Calu3 (cell line): ENCODE results near the gene KCNF1. TPM values are rescaled to one million over a fixed set of nuclear protein-coding genes. Genes with fewer than 3 reads are reported as not detected.

Experiments
- BruUV-seq: library from RNA; stranded (reverse); fragments of 400-500 nt; replicated peaks from 2 replicates; lab custom pipeline; 2021; lab: Mats Ljungman, UMichigan
- CTCF ChIA-PET: fragments of 300-600 bp; sonication (Branson Sonifier 250); formaldehyde crosslinking; loops from one replicate; lab custom pipeline; 2022; ENCODE audit warnings: antibody characterized with exemption; lab: Charles Lee
- DNase-seq: peaks from one replicate; pipeline ENCODE4 v3.0.0; 2022
- H3K27ac Mint-ChIP-seq: one replicate; pipeline ENCODE4 v1.8.0; 2022; ENCODE audit warnings: mixed read lengths; ENCODE audit not compliant: unreplicated experiment
- H3K27me3 Mint-ChIP-seq: one replicate; pipeline ENCODE4 v1.8.0; 2022; ENCODE audit warnings: mixed read lengths; ENCODE audit not compliant: unreplicated experiment
- H3K36me3 Mint-ChIP-seq: one replicate; pipeline ENCODE4 v1.8.0; 2022; ENCODE audit warnings: mild to moderate bottlenecking, moderate library complexity, mixed read lengths; ENCODE audit not compliant: insufficient read depth, unreplicated experiment
- H3K4me1 Mint-ChIP-seq: one replicate; pipeline ENCODE4 v1.8.0; 2022; ENCODE audit warnings: mild to moderate bottlenecking, low read depth, mixed read lengths; ENCODE audit not compliant: unreplicated experiment
- H3K4me3 Mint-ChIP-seq: one replicate; pipeline ENCODE4 v1.8.0; 2022; ENCODE audit warnings: mild to moderate bottlenecking, low read depth, moderate library complexity, mixed read lengths; ENCODE audit not compliant: unreplicated experiment
- H3K9me3 Mint-ChIP-seq: one replicate; pipeline ENCODE4 v1.8.0; 2022; ENCODE audit warnings: low read depth, mixed read lengths; ENCODE audit not compliant: unreplicated experiment
- CTCF ChIP-seq: fragments of 200-600 bp; IDR thresholded peaks from one replicate; pipeline ENCODE4 v1.8.0; 2022; ENCODE audit warnings: antibody characterized with exemption; ENCODE audit not compliant: unreplicated experiment
- intact Hi-C: fragments of 100-400 bp; cut with micrococcal nuclease; formaldehyde crosslinking; loops from one replicate; pipeline ENCODE4 v1.10.0; 2022; ENCODE audit not compliant: unreplicated experiment
- total RNA-seq: library from RNA; stranded (reverse); gene quantifications from 2 replicates; pipeline ENCODE4 v1.2.3, GENCODE V29; 2022

KCNF1 gene
- total RNA-seq, 1 experiment from 2014 or later, result not detected

GRCh38 chr2:10882568-10882967 is 29.2 kb upstream of the KCNF1 start:
- no peaks in the 10 kb centered on the region for H3K9me3 Mint-ChIP-seq
- no peaks in the 10 kb centered on the region for H3K36me3 Mint-ChIP-seq
- no peak overlapping the region for H3K27ac Mint-ChIP-seq
- intact Hi-C loops, result no loop called here
- no peaks in the 10 kb centered on the region for H3K4me1 Mint-ChIP-seq
- BruUV-seq, result no TSS peak
- H3K4me3 Mint-ChIP-seq, result no peak overlapping the region
- TF ChIP-seq CTCF, result no peak
- CTCF ChIA-PET, result no interaction called here
- peaks cover 53% of the 10 kb centered on the region for H3K27me3 Mint-ChIP-seq
- DNase-seq, result no peak

- intact Hi-C loops, result no loop called here
- CTCF ChIA-PET, result no interaction called here
- BruUV-seq, result no TSS peak
- no peaks in the 10 kb centered on the region for H3K36me3 Mint-ChIP-seq
- no peak for DNase-seq
- H3K9me3 Mint-ChIP-seq, result no peaks in the 10 kb centered on the region
- no peak overlapping the region for H3K4me3 Mint-ChIP-seq
- no peak overlapping the region for H3K27ac Mint-ChIP-seq
- peaks cover 51% of the 10 kb centered on the region for H3K27me3 Mint-ChIP-seq
- TF ChIP-seq CTCF, result no peak
- H3K4me1 Mint-ChIP-seq, result no peaks in the 10 kb centered on the region
These were observed 28.7 kb upstream of the KCNF1 start for GRCh38 chr2:10883066-10883465.

- Mint-ChIP-seq H3K4me1 (no peaks in the 10 kb centered on the region), H3K4me3 (no peak overlapping the region), H3K27me3 (peaks cover 52% of the 10 kb centered on the region), H3K9me3 (no peaks in the 10 kb centered on the region), H3K36me3 (no peaks in the 10 kb centered on the region), H3K27ac (no peak overlapping the region)
- TF ChIP-seq CTCF, result no peak
- intact Hi-C loops, result no loop called here
- no peak for DNase-seq
- CTCF ChIA-PET, result no interaction called here
- BruUV-seq, result no TSS peak
These were observed 27.8 kb upstream of the KCNF1 start for GRCh38 chr2:10883801-10884478.

GRCh38 chr2:10884574-10884975 is 27.2 kb upstream of the KCNF1 start:
- intact Hi-C loops, result no loop called here
- H3K27ac Mint-ChIP-seq, result no peak overlapping the region
- no peak for DNase-seq
- H3K4me1 Mint-ChIP-seq, result no peaks in the 10 kb centered on the region
- no peak for TF ChIP-seq CTCF
- H3K9me3 Mint-ChIP-seq, result no peaks in the 10 kb centered on the region
- no TSS peak for BruUV-seq
- no peaks in the 10 kb centered on the region for H3K36me3 Mint-ChIP-seq
- no peak overlapping the region for H3K4me3 Mint-ChIP-seq
- CTCF ChIA-PET, result no interaction called here
- H3K27me3 Mint-ChIP-seq, result peaks cover 58% of the 10 kb centered on the region
